ENCODE data around the gene FRMD1.

- TF ChIP-seq YY1 (IDR thresholded peaks at IDR 0.05; ENCODE audit: insufficient read depth, insufficient read length) (no peak), SUZ12 (IDR thresholded peaks at IDR 0.05; ENCODE audit: extremely low read depth, insufficient read depth, insufficient read length) (no peak), ZNF274 (IDR thresholded peaks at IDR 0.05; ENCODE audit: low read depth, low read length) (no peak)
Observed at GRCh38 chr6:168075216-168075615, 3.8 kb downstream of the FRMD1 start.

All from NT2/D1 (cell line).